Heart right ventricle (tissue), 16 donors: ENCODE measurements around the gene NUP214. TPM values are rescaled to one million over a fixed set of nuclear protein-coding genes. Genes with fewer than 3 reads are reported as not detected.

Experiments used
- ATAC-seq, 8 donors: fragments of 200-7000 bp; cut with Tn5 transposase; one replicate each; pipeline ENCODE4 v1.9.1; 2020; ENCODE audit warnings: mild to moderate bottlenecking in 8 of 8, moderate library complexity in 8 of 8, moderate number of reproducible peaks in 1 of 8
- DNase-seq, 2 donors: peaks; one replicate each; pipeline ENCODE4 v3.0.0-alpha.2; 2020
- H3K27ac ChIP-seq, 10 donors: fragments of 200-600 bp; sonication (generic) in 2 of 10; one replicate each; pipeline versions ENCODE4 v1.5.0 to v1.8.0; 2020 to 2022; ENCODE audit warnings: mild to moderate bottlenecking in 3 of 10
- H3K27me3 ChIP-seq, 7 donors: fragments of 200-600 bp; one replicate each; pipeline ENCODE4 v1.8.0; 2021 to 2022; ENCODE audit warnings: mild to moderate bottlenecking in 2 of 7
- H3K36me3 ChIP-seq, 9 donors: fragments of 200-600 bp; sonication (generic) in 1 of 9; one replicate each; pipeline versions ENCODE4 v1.5.0 to v1.8.0; 2020 to 2022; ENCODE audit warnings: mild to moderate bottlenecking in 2 of 9
- H3K4me1 ChIP-seq, 9 donors: fragments of 200-600 bp; sonication (generic) in 1 of 9; one replicate each; pipeline versions ENCODE4 v1.5.0 to v1.8.0; 2020 to 2022; ENCODE audit warnings: mild to moderate bottlenecking in 4 of 9
- H3K4me3 ChIP-seq, 10 donors: fragments of 200-600 bp; sonication (generic) in 2 of 10; one replicate each; pipeline versions ENCODE4 v1.5.0 to v1.8.0; 2020 to 2022; ENCODE audit warnings: mild to moderate bottlenecking in 7 of 10, moderate library complexity in 2 of 10
- H3K9me3 ChIP-seq, 11 donors: fragments of 200-600 bp in 10 of 11; sonication (generic) in 2 of 11; one replicate each; pipeline versions ENCODE4 v1.5.0 to v1.8.0; 2013 to 2022; ENCODE audit warnings: mild to moderate bottlenecking in 2 of 11, control low read depth in 1 of 11, moderate library complexity in 1 of 11
- WGBS, 2 donors: extraction: QIAGEN DNeasy Blood & Tissue Kit; methylation state at CpG; one replicate each; pipeline ENCODE4 v1.1.7; 2013; ENCODE audit warnings: inconsistent platforms in 1 of 2; 5-methylcytosine and 5-hydroxymethylcytosine counted together
- intact Hi-C, 10 donors: fragments of 100-400 bp; cut with DNase I; formaldehyde crosslinking; loops; one replicate each; pipeline versions ENCODE4 v1.11.1 to v1.14.2; 2022
- polyA plus RNA-seq, 2 donors: library from polyadenylated mRNA; stranded (reverse); fragments of 200-250 nt; gene quantifications; one replicate each; pipeline ENCODE4 v1.2.3, GENCODE V29; 2013
- total RNA-seq, 10 donors: library from RNA; stranded (reverse); fragmentation: NEBNext Ultra II Directional in 3 of 10; extraction: Animal tissue kit (Norgen Biotek cat#: 25700) in 3 of 10; gene quantifications; one replicate each; pipeline versions ENCODE4 v1.2.1 to v1.2.4, GENCODE V29; 2021 to 2023
- TF ChIP-seq, protein P1 (sequence below), 9 donors: fragments of 200-600 bp; sonication (generic) in 2 of 9; IDR thresholded peaks; one replicate each; pipeline versions ENCODE4 v1.5.0 to v1.8.0; 2021 to 2022; ENCODE audit warnings: antibody characterized with exemption in 9 of 9, mild to moderate bottlenecking in 5 of 9, moderate library complexity in 1 of 9
- donor health status: Arrhythmogenic right ventricular cardiomyopathy.
- donor health status: ischemic (EF 13 %, LVEDD 7.1; RV severe dilation, severe dysfunction).
- donor health status: healthy with polysubstance abuse.
- donor health status: DM: no; HTN: yes; CAD: no.
- donor health status: DM: no; HTN: no; CAD: no.
- donor health status: ischemic (EF 25% LVEDD 6.9; RV normal size, moderate dysfunction).
- donor health status: ischemic (EF 25% LVEDD 5.7; RV mildly dilated, moderate dysfunction).
- donor health status: healthy.
- donor health status: DM: yes; HTN: yes; CAD: no.
- donor health status: Ischemic cardiomyopathy.
- donor health status: ischemic (EF 35%, LVEDD 5.7; RV mildly dilated, moderate dysfunction).
- donor health status: nonischemic (EF 11% LVEDD 7.7; RV severe dilation, severe dysfunction).
- donor health status: DM: yes; HTN: yes; CAD: no.
- donor health status: PGD.
- donor health status: ischemic (EF 29% LVEDD 5.4; RV normal size, mild dysfunction).
- donor health status: nonischemic (EF 23%, LVEDD 6.1; RV moderate dilation, normal function).

NUP214 gene
- total and polyA plus RNA-seq, 12 donors = 13.8 to 27.1 (median 22.9) TPM

DNA sequence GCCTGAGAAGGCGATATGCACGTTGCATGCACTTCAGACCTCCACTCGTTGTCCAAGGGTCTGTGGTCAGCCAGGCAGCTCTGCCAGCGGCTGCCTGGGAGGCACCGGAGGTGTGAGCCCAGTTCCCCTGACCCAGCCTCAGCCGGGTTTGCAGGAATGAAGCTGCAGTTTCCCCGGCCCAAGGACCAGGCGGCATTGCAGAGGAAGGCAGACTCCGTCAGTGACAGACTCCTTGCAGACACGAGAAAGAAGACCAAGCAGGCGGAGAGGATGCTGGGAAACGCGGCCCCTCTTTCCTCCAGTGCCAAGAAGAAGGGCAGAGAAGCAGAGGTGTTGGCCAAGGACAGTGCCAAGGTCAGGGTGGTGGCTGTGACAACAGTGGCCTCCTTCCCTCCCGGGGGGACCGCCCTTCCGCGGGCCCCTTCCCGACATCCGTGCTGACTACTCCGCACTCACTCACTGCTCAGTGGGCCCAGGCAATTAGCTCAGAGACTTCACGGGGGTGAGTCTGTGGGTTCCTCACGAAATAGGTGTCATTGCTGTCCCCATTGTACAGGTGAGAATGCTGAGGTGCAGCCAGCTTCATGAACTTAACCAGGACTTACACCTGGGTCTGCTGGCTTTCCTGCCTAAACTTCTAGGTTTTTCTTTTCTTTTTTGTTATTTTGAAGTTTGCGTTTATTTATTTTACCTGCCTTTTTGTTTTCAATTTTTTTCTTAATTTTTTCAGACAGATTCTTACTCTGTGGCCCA lies 39.8 kb upstream of the NUP214 start:
- DNase-seq = no peak
- no peaks in the 10 kb centered on the region for H3K27me3 ChIP-seq
- intact Hi-C loops = no loop called here
- TF ChIP-seq, protein P1, sequence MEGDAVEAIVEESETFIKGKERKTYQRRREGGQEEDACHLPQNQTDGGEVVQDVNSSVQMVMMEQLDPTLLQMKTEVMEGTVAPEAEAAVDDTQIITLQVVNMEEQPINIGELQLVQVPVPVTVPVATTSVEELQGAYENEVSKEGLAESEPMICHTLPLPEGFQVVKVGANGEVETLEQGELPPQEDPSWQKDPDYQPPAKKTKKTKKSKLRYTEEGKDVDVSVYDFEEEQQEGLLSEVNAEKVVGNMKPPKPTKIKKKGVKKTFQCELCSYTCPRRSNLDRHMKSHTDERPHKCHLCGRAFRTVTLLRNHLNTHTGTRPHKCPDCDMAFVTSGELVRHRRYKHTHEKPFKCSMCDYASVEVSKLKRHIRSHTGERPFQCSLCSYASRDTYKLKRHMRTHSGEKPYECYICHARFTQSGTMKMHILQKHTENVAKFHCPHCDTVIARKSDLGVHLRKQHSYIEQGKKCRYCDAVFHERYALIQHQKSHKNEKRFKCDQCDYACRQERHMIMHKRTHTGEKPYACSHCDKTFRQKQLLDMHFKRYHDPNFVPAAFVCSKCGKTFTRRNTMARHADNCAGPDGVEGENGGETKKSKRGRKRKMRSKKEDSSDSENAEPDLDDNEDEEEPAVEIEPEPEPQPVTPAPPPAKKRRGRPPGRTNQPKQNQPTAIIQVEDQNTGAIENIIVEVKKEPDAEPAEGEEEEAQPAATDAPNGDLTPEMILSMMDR (IDR thresholded peaks at IDR 0.05) = no peak
- peaks cover 0 to 7% (median 0%) of the 10 kb centered on the region in 9 donors for H3K4me1 ChIP-seq
- H3K27ac ChIP-seq = no peak overlapping the region
- no peak for ATAC-seq
- H3K36me3 ChIP-seq = no peaks in the 10 kb centered on the region
- H3K9me3 ChIP-seq = no peaks in the 10 kb centered on the region
- H3K4me3 ChIP-seq = no peak overlapping the region
- WGBS, 2 donors = 82 to 88% methylated on average over 23 of the region's 23 CpGs

- no peak overlapping the region for H3K4me3 ChIP-seq
- WGBS, 2 donors = 89 to 94% methylated on average over 19 of the region's 19 CpGs
- TF ChIP-seq, protein P1 (IDR thresholded peaks at IDR 0.05) = no peak
Measured at GRCh38 chr9:131087354-131087893, 38.0 kb upstream of the NUP214 start.

GRCh38 chr9:131090025-131090787 lies 35.2 kb upstream of the NUP214 start:
- H3K9me3 ChIP-seq = no peaks in the 10 kb centered on the region
- H3K4me3 ChIP-seq = no peak overlapping the region
- H3K27me3 ChIP-seq = peaks cover 0 to 27% (median 13%) of the 10 kb centered on the region in 7 donors
- H3K36me3 ChIP-seq = no peaks in the 10 kb centered on the region
- H3K4me1 ChIP-seq = peaks cover 0 to 1% (median 0%) of the 10 kb centered on the region in 9 donors
- DNase-seq = no peak
- TF ChIP-seq, protein P1 (IDR thresholded peaks at IDR 0.05) = no peak
- intact Hi-C loops = no loop called here
- 88 to 90% methylated on average over 13 of the region's 13 CpGs for WGBS, 2 donors
- no peak for ATAC-seq
- no peak overlapping the region for H3K27ac ChIP-seq

More at GRCh38 chr9:131087354-131087893, 38.0 kb upstream of the NUP214 start:
- Histone ChIP-seq H3K4me1 (peaks cover 0 to 7% (median 0%) of the 10 kb centered on the region in 9 donors), H3K27me3 (peaks cover 0 to 8% (median 0%) of the 10 kb centered on the region in 7 donors), H3K9me3 (no peaks in the 10 kb centered on the region), H3K36me3 (no peaks in the 10 kb centered on the region), H3K27ac (no peak overlapping the region)
- no peak for DNase-seq
- intact Hi-C loops = no loop called here
- ATAC-seq = no peak

DNA sequence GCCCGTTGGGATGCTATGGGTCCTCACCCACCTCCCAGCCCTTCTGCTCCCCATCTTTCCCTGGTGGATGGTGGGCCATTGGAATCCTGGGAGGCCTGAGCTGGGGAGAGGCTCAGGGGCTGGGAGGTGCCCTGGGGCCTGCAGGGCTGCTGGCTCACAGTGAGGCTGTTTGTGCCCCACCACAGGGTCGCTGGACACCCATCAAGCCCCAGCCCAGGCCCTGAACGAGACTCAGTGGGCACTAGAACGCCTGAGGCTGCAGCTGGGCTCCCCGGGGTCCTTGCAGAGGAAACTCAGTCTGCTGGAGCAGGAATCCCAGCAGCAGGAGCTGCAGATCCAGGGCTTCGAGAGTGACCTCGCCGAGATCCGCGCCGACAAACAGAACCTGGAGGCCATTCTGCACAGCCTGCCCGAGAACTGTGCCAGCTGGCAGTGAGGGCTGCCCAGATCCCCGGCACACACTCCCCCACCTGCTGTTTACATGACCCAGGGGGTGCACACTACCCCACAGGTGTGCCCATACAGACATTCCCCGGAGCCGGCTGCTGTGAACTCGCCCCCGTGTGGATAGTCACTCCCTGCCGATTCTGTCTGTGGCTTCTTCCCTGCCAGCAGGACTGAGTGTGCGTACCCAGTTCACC lies 33.9 kb upstream of the NUP214 start:
- Histone ChIP-seq H3K9me3 (no peaks in the 10 kb centered on the region), H3K4me3 (no peak overlapping the region), H3K4me1 (peaks cover 0 to 10% (median 8%) of the 10 kb centered on the region in 9 donors), H3K27me3 (peaks cover 0 to 38% (median 25%) of the 10 kb centered on the region in 7 donors), H3K36me3 (no peaks in the 10 kb centered on the region), H3K27ac (no peak overlapping the region)
- ATAC-seq (no peak), DNase-seq (no peak)
- TF ChIP-seq, protein P1 (IDR thresholded peaks at IDR 0.05) = no peak
- 89 to 90% methylated on average over 19 of the region's 19 CpGs for WGBS, 2 donors
- intact Hi-C loops = no loop called here
